SK-N-SH treated with all-trans-retinoic acid at 6 μM for 48 hours (cell line): Measurements from ENCODE around the gene HSPA9.

Source experiments
- ATAC-seq: fragments of 200-7000 bp; cut with Tn5 transposase; 3 replicates; pipeline ENCODE4 v1.9.1; 2020; ENCODE audit warnings: mild to moderate bottlenecking, moderate library complexity
- ARNTL ChIP-seq: fragments of 450-650 bp; formaldehyde crosslinking; IDR thresholded peaks from 2 replicates; pipeline ENCODE4 v1.5.0; 2020; ENCODE audit warnings: low read depth, mild to moderate bottlenecking, moderate library complexity, borderline replicate concordance
- BACH2 ChIP-seq: fragments of 250-450 bp; sonication (Bioruptor Pico); IDR thresholded peaks from 2 replicates; pipeline ENCODE4 v1.9.0; 2021; ENCODE audit warnings: mild to moderate bottlenecking, borderline replicate concordance
- CSDC2 ChIP-seq: fragments of 250-450 bp; sonication (Bioruptor Pico); IDR thresholded peaks from 2 replicates; pipeline ENCODE4 v1.5.0; 2020; ENCODE audit warnings: mild to moderate bottlenecking, moderate library complexity
- CSRNP3 ChIP-seq: fragments of 250-450 bp; sonication (Bioruptor Pico); IDR thresholded peaks from 2 replicates; pipeline ENCODE4 v1.5.1; 2021; ENCODE audit warnings: mild to moderate bottlenecking, moderate library complexity
- ESRRG ChIP-seq: fragments of 250-450 bp; sonication (Bioruptor Pico); IDR thresholded peaks from 2 replicates; pipeline ENCODE4 v1.6.1; 2021; ENCODE audit warnings: mild to moderate bottlenecking
- GLIS3 ChIP-seq: fragments of 250-450 bp; sonication (Bioruptor Pico); IDR thresholded peaks from 2 replicates; pipeline ENCODE4 v1.5.0; 2020; ENCODE audit warnings: mild to moderate bottlenecking, moderate library complexity
- OSR1 ChIP-seq: fragments of 250-450 bp; sonication (Bioruptor Pico); IDR thresholded peaks from 2 replicates; pipeline ENCODE4 v1.8.0; 2022; ENCODE audit warnings: moderate library complexity, mild to moderate bottlenecking, inconsistent platforms
- POU6F1 ChIP-seq: fragments of 250-450 bp; sonication (Bioruptor Pico); IDR thresholded peaks from 2 replicates; pipeline ENCODE4 v1.8.0; 2021; ENCODE audit warnings: low read depth, mild to moderate bottlenecking, moderate library complexity, borderline replicate concordance
- PPARA ChIP-seq: fragments of 250-450 bp; sonication (Bioruptor Pico); IDR thresholded peaks from 2 replicates; pipeline ENCODE4 v1.5.0; 2020; ENCODE audit warnings: mild to moderate bottlenecking, borderline replicate concordance
- TCF4 ChIP-seq: fragments of 250-450 bp; sonication (Bioruptor Pico); IDR thresholded peaks from 2 replicates; pipeline ENCODE4 v1.8.0; 2021; ENCODE audit warnings: mild to moderate bottlenecking, moderate library complexity, borderline replicate concordance
- TOX ChIP-seq: fragments of 250-450 bp; sonication (Bioruptor Pico); IDR thresholded peaks from 2 replicates; pipeline ENCODE4 v1.8.0; 2021; ENCODE audit warnings: mild to moderate bottlenecking, moderate library complexity, borderline replicate concordance
- ZC3H10 ChIP-seq: fragments of 250-450 bp; sonication (Bioruptor Pico); IDR thresholded peaks from 2 replicates; pipeline ENCODE4 v1.5.1; 2021; ENCODE audit warnings: mild to moderate bottlenecking, moderate library complexity
- ZFP3 ChIP-seq: fragments of 250-450 bp; sonication (Bioruptor Pico); IDR thresholded peaks from 2 replicates; pipeline ENCODE4 v1.5.0; 2020; ENCODE audit warnings: mild to moderate bottlenecking, moderate library complexity
- ZFP30 ChIP-seq: fragments of 450-650 bp; formaldehyde crosslinking; IDR thresholded peaks from 2 replicates; pipeline ENCODE4 v1.5.0; 2022; ENCODE audit warnings: mild to moderate bottlenecking, moderate library complexity
- ZNF70 ChIP-seq: fragments of 450-650 bp; formaldehyde crosslinking; IDR thresholded peaks from 2 replicates; pipeline ENCODE4 v1.5.0; 2020; ENCODE audit warnings: mild to moderate bottlenecking, moderate library complexity
- ZNF8 ChIP-seq: fragments of 450-650 bp; formaldehyde crosslinking; IDR thresholded peaks from 2 replicates; pipeline ENCODE4 v1.5.0; 2020; ENCODE audit warnings: mild to moderate bottlenecking, moderate library complexity

HSPA9 gene

DNA sequence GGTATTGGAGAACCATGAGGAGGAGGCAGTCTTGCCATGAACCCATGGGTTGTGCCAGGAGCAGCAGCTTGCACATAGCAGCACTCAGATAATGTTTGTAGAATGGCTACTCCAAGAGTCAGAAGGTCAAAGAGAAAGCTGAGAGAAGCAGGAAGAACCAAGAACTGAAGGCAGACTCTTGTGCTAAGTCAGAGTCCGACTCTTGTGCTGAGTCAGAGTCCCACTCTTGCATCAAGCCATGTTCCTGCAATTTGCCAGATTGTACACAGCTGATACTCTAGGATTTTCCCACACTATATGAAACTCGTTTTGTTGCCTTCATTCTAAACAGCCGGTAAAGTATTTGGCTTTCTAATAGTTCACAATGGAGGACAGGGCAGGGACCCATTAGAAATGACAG, 26.2 kb upstream of the HSPA9 start (continued):
- TF ChIP-seq POU6F1 (CRISPR knock-in tag) (no peak), PPARA (CRISPR knock-in tag) (no peak), OSR1 (CRISPR knock-in tag) (no peak), TCF4 (no peak), ESRRG (no peak), TOX (CRISPR knock-in tag) (no peak), CSRNP3 (CRISPR knock-in tag) (no peak), ARNTL (CRISPR knock-in tag) (no peak)
- TF ChIP-seq, all 23 proteins: peak for 0

- no peak for ATAC-seq
- TF ChIP-seq OSR1 (CRISPR knock-in tag) (no peak), POU6F1 (CRISPR knock-in tag) (no peak), TCF4 (no peak), BACH2 (CRISPR knock-in tag) (no peak), ARNTL (CRISPR knock-in tag) (no peak)
These were observed 25.2 kb upstream of the HSPA9 start for GRCh38 chr5:138600446-138600845.

GRCh38 chr5:138597661-138598400, 22.6 kb upstream of the HSPA9 start:
- TF ChIP-seq ZFP30 = no peak

GRCh38 chr5:138596105-138596881, 21.1 kb upstream of the HSPA9 start:
- peak; percentile 44; the same call in 1 of the 3 replicates for ATAC-seq

More at GRCh38 chr5:138597661-138598400, 22.6 kb upstream of the HSPA9 start:
- no peak for ATAC-seq

More at GRCh38 chr5:138596105-138596881, 21.1 kb upstream of the HSPA9 start:
- TF ChIP-seq ARNTL (CRISPR knock-in tag) = no peak
- no peak for TF ChIP-seq POU6F1 (CRISPR knock-in tag)
- no peak for TF ChIP-seq CSDC2 (CRISPR knock-in tag)
- no peak for TF ChIP-seq ZNF70 (CRISPR knock-in tag)
- TF ChIP-seq TCF4 = no peak
- no peak for TF ChIP-seq TOX (CRISPR knock-in tag)
- TF ChIP-seq ZC3H10 = no peak
- no peak for TF ChIP-seq ZFP3
- TF ChIP-seq CSRNP3 (CRISPR knock-in tag) = no peak
- TF ChIP-seq GLIS3 (CRISPR knock-in tag) = no peak
- no peak for TF ChIP-seq ZNF8 (CRISPR knock-in tag)
- TF ChIP-seq ZFP30 = no peak
- TF ChIP-seq OSR1 (CRISPR knock-in tag) = no peak
- TF ChIP-seq PPARA (CRISPR knock-in tag) = no peak
